CD4-positive, CD25-positive, alpha-beta regulatory T cell (primary cell): Measurements from ENCODE around the gene DGKA. TPM values are rescaled to one million over a fixed set of nuclear protein-coding genes. Genes with fewer than 3 reads are reported as not detected.
"Not testable (repeated sequence)": the region's sequence is repeated elsewhere in the genome, so short reads cannot be mapped to it uniquely, and the experiment has no call there.

ENCODE experiments used
- ATAC-seq, 2 donors: fragments of 150-1000 bp; cut with Tn5 transposase; one replicate each; pipeline ENCODE4 v1.10.0; 2021; ENCODE audit warnings: low read depth in 2 of 2, moderate number of reproducible peaks in 2 of 2, moderate library complexity in 1 of 2
- DNase-seq, 3 donors: peaks; one replicate each; pipeline versions ENCODE4 v3.0.0 to v3.0.0-alpha.2; 2012 to 2022; ENCODE audit warnings: mixed read lengths in 1 of 3
- H3K27ac ChIP-seq: one replicate; pipeline ENCODE4 v1.7.0; 2013; ENCODE audit warnings: mild to moderate bottlenecking, low read length; ENCODE audit not compliant: insufficient read depth, poor library complexity, severe bottlenecking
- H3K27me3 ChIP-seq: one replicate; pipeline ENCODE4 v1.7.0; 2013; ENCODE audit warnings: low read length; ENCODE audit not compliant: control insufficient read depth, insufficient read depth
- H3K36me3 ChIP-seq: one replicate; pipeline ENCODE4 v1.7.0; 2013; ENCODE audit warnings: mild to moderate bottlenecking, low read length, moderate library complexity; ENCODE audit not compliant: control insufficient read depth, insufficient read depth
- H3K4me1 ChIP-seq: 2 replicates; pipeline ENCODE4 v1.7.0; 2013; ENCODE audit warnings: mild to moderate bottlenecking, low read length; ENCODE audit not compliant: insufficient read depth, control insufficient read depth, poor library complexity, severe bottlenecking
- H3K4me3 ChIP-seq: one replicate; pipeline ENCODE4 v1.7.0; 2013; ENCODE audit warnings: low read depth, mild to moderate bottlenecking, low read length, moderate library complexity
- H3K9me3 ChIP-seq, 2 experiments: 1 replicate in 1 of 2; 2 replicates in 1 of 2; pipeline ENCODE4 v1.7.0; 2013; ENCODE audit warnings: low read length in 2 of 2, mild to moderate bottlenecking in 1 of 2, moderate library complexity in 1 of 2; ENCODE audit not compliant: control insufficient read depth in 2 of 2
- H3K27ac Mint-ChIP-seq, 3 donors: one replicate each; pipeline ENCODE4 v1.8.0; 2020 to 2022; ENCODE audit warnings: mild to moderate bottlenecking in 3 of 3, mixed read lengths in 3 of 3, moderate library complexity in 2 of 3
- H3K27me3 Mint-ChIP-seq: one replicate; pipeline ENCODE4 v1.8.0; 2022; ENCODE audit warnings: mild to moderate bottlenecking, mixed read lengths
- H3K36me3 Mint-ChIP-seq: one replicate; pipeline ENCODE4 v1.8.0; 2020; ENCODE audit warnings: mixed read lengths
- H3K4me1 Mint-ChIP-seq, 4 donors: one replicate each; pipeline ENCODE4 v1.8.0; 2020 to 2022; ENCODE audit warnings: mixed read lengths in 4 of 4, mild to moderate bottlenecking in 1 of 4
- H3K4me3 Mint-ChIP-seq, 4 donors: one replicate each; pipeline ENCODE4 v1.8.0; 2020 to 2022; ENCODE audit warnings: mild to moderate bottlenecking in 4 of 4, mixed read lengths in 4 of 4, moderate library complexity in 3 of 4
- H3K9me3 Mint-ChIP-seq, 7 donors: one replicate each; pipeline ENCODE4 v1.8.0; 2020 to 2022; ENCODE audit warnings: mixed read lengths in 7 of 7, mild to moderate bottlenecking in 3 of 7, moderate library complexity in 2 of 7
- polyA plus RNA-seq, 4 donors: library from polyadenylated mRNA; unstranded; fragments of 300-500 nt; fragmentation: Illumina TruSeq; gene quantifications; one replicate each; pipeline ENCODE4 v1.2.3, GENCODE V29; 2021
- total RNA-seq: library from RNA; stranded (reverse); gene quantifications from one replicate; pipeline ENCODE4 v1.2.3, GENCODE V29; 2022

Gene DGKA
- total and polyA plus RNA-seq, 5 donors from 2014 or later = 225 to 1,086 (median 270) TPM

GRCh38 chr12:55972456-55972855 lies 41.5 kb downstream of the DGKA start:
- Histone ChIP-seq H3K36me3 (peaks cover 2% of the 10 kb centered on the region), H3K27me3 (no peaks in the 10 kb centered on the region), H3K4me1 (peaks cover 34% of the 10 kb centered on the region), H3K9me3 (no peaks in the 10 kb centered on the region), H3K27ac (peak overlapping the region; percentile 90), H3K4me3 (peak overlapping the region; percentile 87)
- Mint-ChIP-seq H3K4me3 (no peak overlapping the region), H3K4me1 (peaks cover 15 to 30% (median 26%) of the 10 kb centered on the region in 4 donors), H3K27ac (peak overlapping the region in 1 of 3 donors; percentile 65), H3K36me3 (peaks cover 4% of the 10 kb centered on the region), H3K9me3 (no peaks in the 10 kb centered on the region), H3K27me3 (no peaks in the 10 kb centered on the region)
- no peak for DNase-seq
- ATAC-seq = no peak

GRCh38 chr12:55972911-55973598 lies 42.1 kb downstream of the DGKA start:
- Mint-ChIP-seq H3K4me1 (peaks cover 11 to 27% (median 25%) of the 10 kb centered on the region in 4 donors), H3K27me3 (no peaks in the 10 kb centered on the region), H3K9me3 (no peaks in the 10 kb centered on the region), H3K36me3 (peaks cover 7% of the 10 kb centered on the region), H3K27ac (no peak overlapping the region), H3K4me3 (no peak overlapping the region)
- ATAC-seq = no peak
- peaks cover 5% of the 10 kb centered on the region for H3K36me3 ChIP-seq
- no peaks in the 10 kb centered on the region for H3K27me3 ChIP-seq
- H3K9me3 ChIP-seq = no peaks in the 10 kb centered on the region
- peaks cover 31% of the 10 kb centered on the region for H3K4me1 ChIP-seq
- H3K4me3 ChIP-seq = peak overlapping the region; percentile 87
- peak overlapping the region; percentile 90 for H3K27ac ChIP-seq
- DNase-seq = no peak

GRCh38 chr12:55973599-55974307 lies 42.8 kb downstream of the DGKA start, which contains the start of gene RAB5B:
TSS of gene RAB5B (plus strand) at chr12:55974078. CDS start at chr12:55986961, 12,883 bp downstream.
- H3K36me3 ChIP-seq = peaks cover 5% of the 10 kb centered on the region
- no peak within 1 kb of the TSS for H3K27ac Mint-ChIP-seq
- no peak within 1 kb of the TSS for H3K4me3 Mint-ChIP-seq
- no peaks in the 10 kb centered on the region for H3K27me3 Mint-ChIP-seq
- peak within 1 kb of the TSS; percentile 87 for H3K4me3 ChIP-seq
- peak; percentile 98 to 100 (median 99) for DNase-seq
- no peaks in the 10 kb centered on the region for H3K9me3 Mint-ChIP-seq
- H3K36me3 Mint-ChIP-seq = peaks cover 7% of the 10 kb centered on the region
- H3K27me3 ChIP-seq = no peaks in the 10 kb centered on the region
- H3K4me1 ChIP-seq = peaks cover 31% of the 10 kb centered on the region
- ATAC-seq = peak; percentile 90 to 91
- H3K9me3 ChIP-seq = no peaks in the 10 kb centered on the region
- H3K4me1 Mint-ChIP-seq = peaks cover 5 to 24% (median 22%) of the 10 kb centered on the region in 4 donors
- H3K27ac ChIP-seq = peak within 1 kb of the TSS; percentile 90

- Histone ChIP-seq H3K27ac (peak overlapping the region; percentile 83), H3K9me3 (no peaks in the 10 kb centered on the region), H3K27me3 (no peaks in the 10 kb centered on the region), H3K4me1 (peaks cover 31% of the 10 kb centered on the region), H3K4me3 (peak overlapping the region; percentile 83), H3K36me3 (peaks cover 8% of the 10 kb centered on the region)
- H3K4me1 Mint-ChIP-seq = peaks cover 10 to 29% (median 26%) of the 10 kb centered on the region in 4 donors
- no peak overlapping the region for H3K4me3 Mint-ChIP-seq
- ATAC-seq = no peak
- H3K27me3 Mint-ChIP-seq = no peaks in the 10 kb centered on the region
- H3K36me3 Mint-ChIP-seq = peaks cover 12% of the 10 kb centered on the region
- no peaks in the 10 kb centered on the region for H3K9me3 Mint-ChIP-seq
- peak in 2 of 3 donors; percentile 33 to 61 for DNase-seq
- no peak overlapping the region for H3K27ac Mint-ChIP-seq
Measured at GRCh38 chr12:55974308-55974730, 43.4 kb downstream of the DGKA start.

- Mint-ChIP-seq H3K4me1 (peaks cover 12 to 49% (median 32%) of the 10 kb centered on the region in 4 donors), H3K27ac (no peak overlapping the region), H3K27me3 (no peaks in the 10 kb centered on the region), H3K4me3 (no peak overlapping the region), H3K9me3 (no peaks in the 10 kb centered on the region), H3K36me3 (peaks cover 22% of the 10 kb centered on the region)
- Histone ChIP-seq H3K4me1 (peaks cover 21% of the 10 kb centered on the region), H3K9me3 (no peaks in the 10 kb centered on the region), H3K4me3 (no peak overlapping the region), H3K36me3 (peaks cover 31% of the 10 kb centered on the region), H3K27me3 (no peaks in the 10 kb centered on the region), H3K27ac (no peak overlapping the region)
- no peak for ATAC-seq
- no peak for DNase-seq
Measured at GRCh38 chr12:55978393-55978792, 47.4 kb downstream of the DGKA start.

GRCh38 chr12:55979069-55979468 lies 48.1 kb downstream of the DGKA start:
- Histone ChIP-seq H3K27ac (no peak overlapping the region), H3K4me1 (peaks cover 20% of the 10 kb centered on the region), H3K27me3 (no peaks in the 10 kb centered on the region), H3K9me3 (no peaks in the 10 kb centered on the region), H3K4me3 (no peak overlapping the region), H3K36me3 (peaks cover 35% of the 10 kb centered on the region)
- Mint-ChIP-seq H3K36me3 (peaks cover 25% of the 10 kb centered on the region), H3K9me3 (no peaks in the 10 kb centered on the region), H3K4me3 (peak overlapping the region in 1 of 4 donors; percentile 68), H3K27ac (peak overlapping the region in 2 of 3 donors; percentile 2 to 57), H3K4me1 (peaks cover 12 to 53% (median 32%) of the 10 kb centered on the region in 4 donors), H3K27me3 (no peaks in the 10 kb centered on the region)
- DNase-seq (no peak), ATAC-seq (no peak)

GRCh38 chr12:55981882-55982281 lies 50.9 kb downstream of the DGKA start:
- H3K4me1 ChIP-seq, DNase-seq, ATAC-seq, H3K27me3 Mint-ChIP-seq, H3K27ac Mint-ChIP-seq, H3K9me3 ChIP-seq, H3K4me3 ChIP-seq, H3K27ac ChIP-seq, H3K9me3 Mint-ChIP-seq, H3K27me3 ChIP-seq: not testable (repeated sequence)
- Mint-ChIP-seq H3K4me3 (peak overlapping the region in 1 of 4 donors; percentile 56), H3K36me3 (peaks cover 34% of the 10 kb centered on the region), H3K4me1 (peaks cover 8 to 44% (median 26%) of the 10 kb centered on the region in 4 donors)
- H3K36me3 ChIP-seq = peaks cover 44% of the 10 kb centered on the region
